PFSK-1 (cell line): Measurements from ENCODE around the gene ANO9.

Experiments used
- TAF1 ChIP-seq: IDR thresholded peaks from 2 replicates; pipeline ENCODE4 v1.6.1; 2012; ENCODE audit warnings: low read length, control low read depth, borderline replicate concordance; ENCODE audit not compliant: insufficient read depth
- TF ChIP-seq, protein P1 (sequence below), 2 experiments: IDR thresholded peaks; 2 replicates each; pipeline versions ENCODE4 v1.6.1 to v1.8.0; 2011 to 2012; ENCODE audit warnings: low read depth in 2 of 2, low read length in 2 of 2, control low read depth in 1 of 2, inconsistent platforms in 1 of 2, mild to moderate bottlenecking in 1 of 2, moderate library complexity in 1 of 2; ENCODE audit not compliant: insufficient read depth in 1 of 2

DNA sequence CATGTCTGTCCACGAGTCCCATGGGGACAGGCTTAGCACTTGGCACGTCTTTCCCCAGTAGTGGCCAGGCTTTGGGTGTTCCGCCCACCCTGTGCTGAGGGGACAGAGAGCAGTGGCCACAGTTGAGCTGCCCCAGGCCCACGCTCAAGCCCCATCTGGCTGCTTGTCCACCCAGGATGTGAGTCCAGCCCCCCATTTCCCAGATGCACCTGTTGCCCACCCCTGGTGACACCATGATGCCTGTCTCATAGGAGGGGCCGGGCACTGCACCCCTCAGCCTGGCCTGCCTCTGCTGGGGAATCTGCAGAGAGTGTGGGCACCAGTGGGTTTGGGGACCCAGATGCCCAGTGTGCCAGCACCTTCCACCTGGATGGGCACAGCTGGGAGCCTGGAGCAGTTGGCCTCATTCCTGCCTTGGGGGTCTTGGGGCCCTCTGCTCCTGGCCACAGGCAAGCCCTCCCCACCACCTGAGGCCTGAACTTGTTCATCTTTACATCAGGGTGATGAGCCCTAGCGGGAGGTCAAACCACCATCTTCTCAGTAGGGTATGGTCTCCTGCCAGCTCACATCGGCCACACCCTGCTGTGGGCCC, 32.7 kb downstream of the ANO9 start:
- TF ChIP-seq, protein P1, sequence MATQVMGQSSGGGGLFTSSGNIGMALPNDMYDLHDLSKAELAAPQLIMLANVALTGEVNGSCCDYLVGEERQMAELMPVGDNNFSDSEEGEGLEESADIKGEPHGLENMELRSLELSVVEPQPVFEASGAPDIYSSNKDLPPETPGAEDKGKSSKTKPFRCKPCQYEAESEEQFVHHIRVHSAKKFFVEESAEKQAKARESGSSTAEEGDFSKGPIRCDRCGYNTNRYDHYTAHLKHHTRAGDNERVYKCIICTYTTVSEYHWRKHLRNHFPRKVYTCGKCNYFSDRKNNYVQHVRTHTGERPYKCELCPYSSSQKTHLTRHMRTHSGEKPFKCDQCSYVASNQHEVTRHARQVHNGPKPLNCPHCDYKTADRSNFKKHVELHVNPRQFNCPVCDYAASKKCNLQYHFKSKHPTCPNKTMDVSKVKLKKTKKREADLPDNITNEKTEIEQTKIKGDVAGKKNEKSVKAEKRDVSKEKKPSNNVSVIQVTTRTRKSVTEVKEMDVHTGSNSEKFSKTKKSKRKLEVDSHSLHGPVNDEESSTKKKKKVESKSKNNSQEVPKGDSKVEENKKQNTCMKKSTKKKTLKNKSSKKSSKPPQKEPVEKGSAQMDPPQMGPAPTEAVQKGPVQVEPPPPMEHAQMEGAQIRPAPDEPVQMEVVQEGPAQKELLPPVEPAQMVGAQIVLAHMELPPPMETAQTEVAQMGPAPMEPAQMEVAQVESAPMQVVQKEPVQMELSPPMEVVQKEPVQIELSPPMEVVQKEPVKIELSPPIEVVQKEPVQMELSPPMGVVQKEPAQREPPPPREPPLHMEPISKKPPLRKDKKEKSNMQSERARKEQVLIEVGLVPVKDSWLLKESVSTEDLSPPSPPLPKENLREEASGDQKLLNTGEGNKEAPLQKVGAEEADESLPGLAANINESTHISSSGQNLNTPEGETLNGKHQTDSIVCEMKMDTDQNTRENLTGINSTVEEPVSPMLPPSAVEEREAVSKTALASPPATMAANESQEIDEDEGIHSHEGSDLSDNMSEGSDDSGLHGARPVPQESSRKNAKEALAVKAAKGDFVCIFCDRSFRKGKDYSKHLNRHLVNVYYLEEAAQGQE (IDR thresholded peaks at IDR 0.05; ENCODE audit: insufficient read depth in 1 of 2, low read depth in 2 of 2, low read length in 2 of 2), result no peak
- TF ChIP-seq TAF1, result no peak
